ENCODE results near the gene DAGLA.

GRCh38 chr11:61773809-61774208 is 93.6 kb downstream of the DAGLA start:
- TF ChIP-seq ZNF274 (IDR thresholded peaks at IDR 0.05; ENCODE audit: low read depth, low read length), result no peak
- no peak for TF ChIP-seq SUZ12 (IDR thresholded peaks at IDR 0.05; ENCODE audit: extremely low read depth, insufficient read depth, insufficient read length)

All from NT2/D1 (cell line).